ENCODE data around the gene FDX2.

The FDX2 gene

GRCh38 chr19:10361569-10362011 is 45.8 kb upstream of the FDX2 start:
- no peak for TF ChIP-seq CTCF (IDR thresholded peaks at IDR 0.05)
- intact Hi-C loops (cut with DNase I; ENCODE audit: low total_unique reads) = no loop called here
- H3K9me3 ChIP-seq = no peaks in the 10 kb centered on the region
- no peak for DNase-seq
- H3K36me3 ChIP-seq = peaks cover 46 to 98% (median 93%) of the 10 kb centered on the region in 3 donors
- no peak overlapping the region for H3K4me3 ChIP-seq
- H3K4me1 ChIP-seq = no peaks in the 10 kb centered on the region
- H3K27me3 ChIP-seq = no peaks in the 10 kb centered on the region
- H3K27ac ChIP-seq = no peak overlapping the region

DNA sequence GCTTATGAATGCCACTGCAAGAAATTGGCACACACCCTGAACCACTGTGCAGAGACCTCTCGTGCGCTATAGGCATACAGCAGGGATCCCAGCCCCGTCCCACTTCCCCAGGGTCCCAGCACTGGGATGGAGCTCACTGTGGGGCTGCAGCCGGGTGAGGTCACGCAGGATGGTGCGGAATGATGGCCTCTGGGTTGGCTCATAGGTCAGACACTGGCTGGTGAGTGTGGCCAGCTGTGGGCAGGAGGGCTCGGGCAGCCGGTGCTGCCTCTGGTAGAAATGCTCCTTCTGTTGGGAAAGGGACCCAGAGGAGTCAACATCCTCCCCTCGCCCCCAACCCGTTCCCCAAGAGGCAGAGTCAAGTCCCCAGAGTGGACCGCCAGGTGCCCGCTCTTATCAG is 40.6 kb upstream of the FDX2 start:
- no peak for DNase-seq
- H3K4me3 ChIP-seq = no peak overlapping the region
- no peak for TF ChIP-seq CTCF (IDR thresholded peaks at IDR 0.05)
- intact Hi-C loops (cut with DNase I; ENCODE audit: low total_unique reads) = no loop called here
- peaks cover 0 to 7% (median 3%) of the 10 kb centered on the region in 4 donors for H3K4me1 ChIP-seq
- no peaks in the 10 kb centered on the region for H3K27me3 ChIP-seq
- peaks cover 50 to 98% (median 82%) of the 10 kb centered on the region in 3 donors for H3K36me3 ChIP-seq
- H3K27ac ChIP-seq = no peak overlapping the region
- no peaks in the 10 kb centered on the region for H3K9me3 ChIP-seq

DNA sequence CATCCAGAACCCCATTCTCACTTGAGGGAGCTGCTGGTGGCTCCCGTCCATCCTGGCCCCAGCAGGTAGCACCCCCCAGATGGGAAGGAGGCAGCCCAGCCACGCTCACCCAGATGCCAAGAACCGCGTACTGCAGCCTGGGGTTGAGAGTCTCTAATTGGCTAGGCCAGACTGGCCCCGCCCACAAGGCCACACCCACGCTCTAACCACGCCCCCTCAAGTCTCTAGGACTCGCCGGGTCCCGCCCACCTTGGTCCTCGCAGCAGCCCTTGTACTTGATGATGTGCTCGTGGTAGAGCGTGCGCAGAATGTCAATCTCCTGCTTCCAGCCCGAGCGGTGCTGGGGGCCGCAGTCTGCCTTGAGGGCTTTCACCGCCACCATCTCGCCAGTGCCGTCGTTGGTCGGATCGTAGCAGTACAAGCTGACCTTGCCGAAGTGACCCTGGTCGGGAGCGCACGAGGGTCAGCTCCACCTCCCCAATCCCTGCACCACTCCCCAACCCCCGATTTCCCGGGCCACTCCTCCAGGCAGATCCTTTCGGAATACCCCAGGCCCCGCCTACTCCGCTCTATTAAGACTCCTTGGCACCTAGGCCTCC is 38.1 kb upstream of the FDX2 start:
- no peaks in the 10 kb centered on the region for H3K9me3 ChIP-seq
- TF ChIP-seq CTCF (IDR thresholded peaks at IDR 0.05) = no peak
- no peaks in the 10 kb centered on the region for H3K27me3 ChIP-seq
- H3K27ac ChIP-seq = no peak overlapping the region
- no peak for DNase-seq
- H3K4me1 ChIP-seq = peaks cover 0 to 7% (median 3%) of the 10 kb centered on the region in 4 donors
- H3K36me3 ChIP-seq = peaks cover 45 to 94% (median 63%) of the 10 kb centered on the region in 3 donors
- intact Hi-C loops (cut with DNase I; ENCODE audit: low total_unique reads) = no loop called here
- H3K4me3 ChIP-seq = no peak overlapping the region

DNA sequence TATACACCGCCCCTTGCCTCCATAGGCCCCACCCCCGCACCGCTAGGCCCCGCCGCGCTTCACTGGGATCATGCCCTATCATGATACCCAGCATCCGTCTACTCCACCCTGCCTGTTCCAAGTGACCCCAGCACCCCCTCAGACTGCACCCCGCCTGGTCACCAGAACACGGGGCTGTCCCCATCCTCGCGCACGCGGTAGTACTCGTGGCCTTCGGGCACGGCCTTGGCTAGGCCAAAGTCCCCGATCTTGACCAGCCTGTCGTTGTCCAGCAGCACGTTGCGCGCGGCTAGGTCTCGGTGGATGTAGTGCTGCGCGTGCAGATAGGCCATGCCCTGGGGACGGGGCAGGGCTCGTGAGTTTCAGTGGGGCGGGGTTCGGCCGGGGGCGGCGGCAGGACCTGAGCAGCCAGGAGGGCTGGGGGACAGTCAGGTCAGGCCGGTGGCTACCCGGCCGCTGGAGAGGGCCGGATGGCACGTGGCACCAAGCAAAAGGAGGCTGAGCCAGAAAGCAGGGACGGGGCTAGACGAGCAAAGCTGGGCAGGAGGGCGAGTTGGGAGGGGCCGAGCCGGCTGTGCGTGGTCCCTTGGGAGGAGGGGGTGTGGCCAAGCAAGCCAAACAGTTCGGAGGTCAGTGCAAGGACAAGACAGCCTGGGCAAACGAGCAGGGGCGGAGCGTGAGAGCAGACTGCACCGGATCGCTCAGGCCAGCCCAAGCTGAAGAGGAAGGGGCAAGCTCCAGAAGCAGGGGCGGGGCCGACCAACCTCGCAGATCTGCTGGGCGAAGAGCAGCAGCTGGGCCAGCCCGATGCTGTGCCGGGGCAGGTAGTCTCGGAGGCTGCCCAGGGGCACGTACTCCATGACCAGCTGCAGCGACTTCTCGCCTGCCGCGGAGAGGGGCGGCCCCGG is 37.2 kb upstream of the FDX2 start:
- H3K27me3 ChIP-seq = no peaks in the 10 kb centered on the region
- H3K27ac ChIP-seq = no peak overlapping the region
- intact Hi-C loops (cut with DNase I; ENCODE audit: low total_unique reads) = no loop called here
- peaks cover 0 to 7% (median 3%) of the 10 kb centered on the region in 4 donors for H3K4me1 ChIP-seq
- no peaks in the 10 kb centered on the region for H3K9me3 ChIP-seq
- no peak overlapping the region for H3K4me3 ChIP-seq
- H3K36me3 ChIP-seq = peaks cover 39 to 87% (median 58%) of the 10 kb centered on the region in 3 donors
- DNase-seq = peak in 1 of 2 donors; percentile 68
- TF ChIP-seq CTCF (IDR thresholded peaks at IDR 0.05) = no peak

DNA sequence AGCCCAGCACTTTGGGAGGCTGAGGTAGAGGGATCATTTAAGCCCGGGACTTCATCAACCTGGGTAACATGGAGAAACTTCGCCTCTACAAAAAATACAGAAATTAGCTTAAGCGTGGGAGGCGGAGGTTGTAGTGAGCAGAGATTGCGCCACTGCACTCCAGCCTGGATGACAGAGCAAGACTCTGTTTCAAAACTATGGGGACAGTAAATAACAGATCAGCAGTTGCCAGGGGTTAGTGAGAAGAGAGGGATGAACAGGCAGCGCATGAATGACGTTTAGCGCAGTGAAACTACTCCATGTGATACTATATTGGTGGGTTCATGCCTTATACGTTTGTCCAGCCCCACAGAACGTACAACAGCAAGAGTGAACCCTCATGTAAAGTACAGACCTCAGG is 30.7 kb upstream of the FDX2 start:
- intact Hi-C loops (cut with DNase I; ENCODE audit: low total_unique reads) = no loop called here
- no peak overlapping the region for H3K27ac ChIP-seq
- no peak for DNase-seq

More for the DNA sequence above, 30.7 kb upstream of the FDX2 start:
- peaks cover 7 to 22% (median 9%) of the 10 kb centered on the region in 3 donors for H3K36me3 ChIP-seq
- no peak for TF ChIP-seq CTCF (IDR thresholded peaks at IDR 0.05)
- H3K27me3 ChIP-seq = no peaks in the 10 kb centered on the region
- H3K4me3 ChIP-seq = no peak overlapping the region
- H3K4me1 ChIP-seq = peaks cover 0 to 4% (median 0%) of the 10 kb centered on the region in 4 donors
- H3K9me3 ChIP-seq = no peaks in the 10 kb centered on the region
